RPMI7951 (cell line): Measurements from ENCODE around the gene SMARCB1. TPM values are rescaled to one million over a fixed set of nuclear protein-coding genes. Genes with fewer than 3 reads are reported as not detected.
"Not testable (repeated sequence)": the region's sequence is repeated elsewhere in the genome, so short reads cannot be mapped to it uniquely, and the experiment has no call there.

Source experiments
- DNase-seq: peaks from one replicate; pipeline ENCODE4 v3.0.0-alpha.2; 2012; ENCODE audit warnings: low read depth
- total RNA-seq: library from RNA; depleted of rRNA; stranded (reverse); fragments of >200 nt; shearing (Covaris generic); gene quantifications from 2 replicates; pipeline ENCODE4 v1.2.3, GENCODE V29; 2014

The SMARCB1 gene
- total RNA-seq, 1 experiment from 2014 or later = 72.3 TPM

DNA sequence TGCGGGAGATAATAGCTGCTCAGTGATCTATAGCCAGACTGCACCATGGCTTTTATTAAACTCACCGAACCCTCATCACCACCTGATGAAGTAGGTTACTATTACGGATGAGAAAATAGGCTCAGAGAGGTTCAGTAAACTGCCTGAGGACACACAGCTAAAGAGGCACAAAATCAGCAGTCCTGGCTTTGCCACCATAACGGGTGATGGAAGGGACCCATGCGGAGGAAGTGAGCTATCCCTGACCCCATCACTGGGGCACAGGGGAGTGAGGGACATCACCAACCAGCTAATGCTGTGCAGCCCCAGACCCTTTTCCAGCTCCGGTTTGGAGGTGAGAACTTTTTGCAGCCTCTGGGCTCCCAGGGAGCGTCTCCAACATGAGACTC lies 59.3 kb downstream of the SMARCB1 start:
- no peak for DNase-seq

DNA sequence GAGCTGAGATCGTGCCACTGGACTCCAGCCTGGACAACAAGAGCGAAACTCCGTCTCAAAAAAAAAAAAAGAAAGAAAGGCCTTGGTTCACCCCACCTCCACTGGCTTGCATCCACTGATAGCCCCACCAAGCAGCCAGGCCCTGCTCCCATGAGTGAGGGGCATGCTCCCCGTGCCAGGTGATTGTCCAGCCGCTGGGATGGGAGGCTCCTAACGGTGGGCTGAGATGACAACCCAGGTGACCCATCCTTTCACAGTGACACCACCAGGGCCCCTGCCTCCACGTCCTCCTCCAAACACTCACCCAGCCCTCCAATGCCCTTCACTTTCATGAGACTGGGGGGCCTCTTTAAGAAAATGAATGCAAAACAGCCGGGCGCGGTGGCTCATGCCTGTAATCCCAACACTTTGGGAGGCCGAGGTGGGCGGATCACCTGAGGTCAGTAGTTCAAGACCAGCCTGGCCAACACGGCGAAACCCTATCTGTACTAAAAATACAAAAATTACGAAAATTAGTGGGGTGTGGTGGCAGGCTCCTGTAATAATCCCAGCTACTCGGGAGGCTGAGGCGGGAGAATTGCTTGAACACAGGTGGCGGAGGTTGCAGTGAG lies 60.6 kb downstream of the SMARCB1 start:
- DNase-seq = no peak

DNA sequence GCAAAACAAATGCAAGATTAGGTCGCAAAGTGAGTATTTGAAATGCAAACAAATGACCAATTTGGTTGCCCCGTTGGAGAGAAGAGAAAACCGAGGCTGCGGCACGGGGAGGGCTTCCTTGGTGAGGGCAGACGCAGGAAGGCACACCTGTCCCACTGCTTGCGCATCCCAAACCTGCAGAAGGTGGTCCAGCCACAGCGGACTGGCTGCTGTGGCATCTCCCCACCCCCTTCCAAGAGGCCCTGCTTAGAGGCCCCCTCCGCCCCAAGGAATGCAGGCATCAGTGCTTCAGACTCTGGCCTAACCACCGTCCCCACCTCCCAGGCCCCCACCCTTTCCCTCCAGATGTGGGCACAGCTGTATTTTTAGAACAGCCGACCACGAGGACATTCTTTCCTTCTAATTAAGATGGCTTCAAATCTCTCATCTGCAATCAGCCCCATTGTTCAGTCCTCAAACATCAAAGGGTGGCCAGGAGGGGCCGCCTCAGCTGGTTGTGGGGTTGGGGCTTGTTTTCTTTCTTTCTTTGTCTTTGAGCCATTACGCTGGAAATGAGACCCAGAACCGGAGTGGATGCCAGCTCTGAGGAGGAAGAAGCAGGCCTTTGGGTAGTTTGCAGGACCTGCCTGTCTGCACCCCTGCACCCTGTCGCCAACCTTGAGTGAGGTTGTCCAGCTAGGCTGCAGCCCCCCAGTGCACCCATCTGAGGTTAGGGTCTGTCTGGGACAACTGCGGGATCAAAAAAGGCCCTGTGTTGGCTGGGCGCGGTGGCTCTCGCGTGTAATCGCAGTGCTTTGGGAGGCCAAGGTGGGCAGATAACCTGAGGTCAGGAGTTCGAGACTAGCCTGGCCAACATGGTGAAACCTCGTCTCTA lies 61.5 kb downstream of the SMARCB1 start:
- peak; percentile 45 for DNase-seq

- DNase-seq = peak; percentile 71
These were observed 62.5 kb downstream of the SMARCB1 start for GRCh38 chr22:23849009-23850006.

GRCh38 chr22:23850136-23850611 lies 63.4 kb downstream of the SMARCB1 start:
- DNase-seq = no peak

GRCh38 chr22:23856721-23857605 lies 70.2 kb downstream of the SMARCB1 start:
- peak; percentile 98 for DNase-seq

DNA sequence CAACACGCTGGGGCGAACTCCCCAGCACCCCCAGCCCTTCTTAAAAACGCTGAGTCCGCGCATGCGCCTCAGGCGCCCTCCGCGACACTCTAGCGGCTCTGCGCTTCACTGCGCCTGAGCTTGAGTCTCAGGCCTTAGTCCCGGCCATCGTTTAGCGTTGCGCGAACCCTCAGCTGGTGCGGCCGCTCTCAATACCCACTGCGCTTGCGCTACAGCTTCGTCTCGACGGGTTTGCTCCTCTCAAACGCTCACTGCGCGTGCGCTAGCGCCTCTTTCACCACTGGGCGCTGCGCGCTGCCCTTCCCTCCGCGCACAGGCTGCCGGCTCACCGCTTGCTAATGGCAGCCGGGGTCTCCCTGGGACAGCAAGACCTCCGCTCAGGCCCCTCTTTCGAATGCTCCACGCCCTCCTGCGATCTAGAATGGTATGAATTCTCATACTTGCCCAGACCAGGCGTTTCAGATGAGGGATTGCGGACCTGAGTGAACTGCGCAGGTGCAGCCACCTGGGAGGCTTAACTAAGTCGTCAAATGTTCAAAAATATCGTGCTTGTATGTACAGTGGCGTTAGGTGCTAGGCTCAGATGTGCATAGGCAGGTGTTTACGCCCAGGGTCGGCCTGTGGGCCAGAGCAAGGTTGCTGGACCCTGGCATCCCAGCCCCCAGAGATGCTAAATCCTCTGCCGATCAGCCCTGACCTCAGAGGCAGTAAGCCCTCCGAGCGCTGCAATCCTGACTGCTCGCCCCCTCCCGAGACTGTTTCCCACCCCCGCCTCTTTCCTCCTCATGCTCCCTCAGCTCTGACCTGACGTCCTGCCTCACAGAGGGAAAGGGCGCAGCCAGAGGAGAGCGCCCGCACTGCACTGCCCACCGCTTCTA lies 71.1 kb downstream of the SMARCB1 start, which contains the start of gene SLC2A11:
Gene SLC2A11 (plus strand): TSS at position 270 of the 878 bp plus-strand sequence. CDS start 125 bp downstream, at position 395.
- DNase-seq = peak; percentile 93

- no peak for DNase-seq
These were observed 71.7 kb downstream of the SMARCB1 start for GRCh38 chr22:23858484-23858815.

- DNase-seq = no peak
These were observed 72.4 kb downstream of the SMARCB1 start for GRCh38 chr22:23859201-23859600.

DNA sequence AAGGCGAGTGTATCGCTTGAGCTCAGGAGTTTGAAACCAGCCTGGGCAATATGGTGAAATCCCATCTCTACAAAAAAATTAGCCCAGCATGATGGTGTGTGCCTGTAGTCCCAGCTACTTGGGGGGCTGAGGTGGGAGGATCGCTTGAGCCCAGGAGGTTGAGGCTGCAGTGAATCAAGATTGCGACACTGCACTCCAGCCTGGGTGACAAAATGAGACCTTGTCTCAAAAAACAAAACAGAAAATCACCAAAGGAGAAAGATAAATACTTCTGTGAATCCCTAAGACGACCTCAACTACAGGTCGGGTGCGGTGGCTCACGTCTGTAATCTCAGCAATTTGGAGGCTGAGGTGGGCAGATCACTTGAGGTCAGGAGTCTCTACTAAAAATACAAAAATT lies 73.4 kb downstream of the SMARCB1 start:
- not testable (repeated sequence) for DNase-seq

DNA sequence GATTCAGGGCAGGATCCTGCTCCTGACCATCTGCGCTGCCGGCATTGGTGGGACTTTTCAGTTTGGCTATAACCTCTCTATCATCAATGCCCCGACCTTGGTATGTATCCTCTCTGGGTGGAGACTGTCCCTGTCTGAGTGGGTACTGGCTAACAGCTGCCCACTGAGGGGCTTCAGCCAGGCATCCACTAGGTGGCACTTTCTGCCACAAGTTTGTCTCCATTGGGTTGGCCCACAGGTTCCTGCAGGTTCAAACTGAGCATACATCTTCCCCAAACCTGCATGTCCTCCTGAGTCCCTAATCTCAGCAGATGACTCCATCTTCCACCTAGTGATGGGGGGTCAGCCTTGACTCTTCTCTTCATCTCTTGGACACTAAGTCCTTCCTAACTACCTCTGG lies 75.3 kb downstream of the SMARCB1 start:
- DNase-seq = peak; percentile 24

DNA sequence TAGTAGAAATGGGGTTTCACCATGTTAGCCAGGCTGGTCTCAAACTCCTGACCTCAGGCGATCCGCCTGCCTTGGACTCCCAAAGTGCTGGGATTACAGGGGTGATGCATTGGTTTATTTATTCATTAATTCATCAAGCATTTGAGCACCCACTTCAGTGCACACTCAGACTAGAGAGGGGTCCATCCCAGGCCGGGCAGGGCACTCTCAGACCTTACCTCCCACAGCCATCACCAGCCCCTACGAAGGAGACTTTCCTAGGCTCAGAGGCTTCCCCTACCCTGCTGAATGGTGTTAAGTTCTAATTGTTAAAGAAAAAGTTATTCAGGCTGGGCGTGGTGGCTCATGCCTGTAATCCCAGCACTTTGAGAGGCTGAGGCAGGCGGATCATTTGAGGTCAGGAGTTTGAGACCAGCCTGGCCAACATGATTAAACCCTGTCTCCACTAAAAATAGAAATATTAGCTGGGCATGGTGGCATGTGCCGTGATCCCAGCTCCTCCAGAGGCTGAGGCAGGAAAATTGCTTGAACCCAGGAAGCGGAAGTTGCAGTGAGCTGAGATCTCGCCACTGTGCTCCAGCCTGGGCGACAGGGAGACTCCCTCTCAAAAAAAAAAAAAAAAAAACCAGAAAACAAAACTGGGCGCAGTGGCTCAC lies 77.9 kb downstream of the SMARCB1 start:
- DNase-seq = not testable (repeated sequence)

- DNase-seq = no peak
These were observed 81.8 kb downstream of the SMARCB1 start for GRCh38 chr22:23868580-23868979.

GRCh38 chr22:23874871-23875270 lies 88.1 kb downstream of the SMARCB1 start:
- DNase-seq = no peak

GRCh38 chr22:23875801-23876200 lies 89.0 kb downstream of the SMARCB1 start:
- no peak for DNase-seq

- DNase-seq = no peak
These were observed 90.8 kb downstream of the SMARCB1 start for GRCh38 chr22:23877566-23877965.

DNA sequence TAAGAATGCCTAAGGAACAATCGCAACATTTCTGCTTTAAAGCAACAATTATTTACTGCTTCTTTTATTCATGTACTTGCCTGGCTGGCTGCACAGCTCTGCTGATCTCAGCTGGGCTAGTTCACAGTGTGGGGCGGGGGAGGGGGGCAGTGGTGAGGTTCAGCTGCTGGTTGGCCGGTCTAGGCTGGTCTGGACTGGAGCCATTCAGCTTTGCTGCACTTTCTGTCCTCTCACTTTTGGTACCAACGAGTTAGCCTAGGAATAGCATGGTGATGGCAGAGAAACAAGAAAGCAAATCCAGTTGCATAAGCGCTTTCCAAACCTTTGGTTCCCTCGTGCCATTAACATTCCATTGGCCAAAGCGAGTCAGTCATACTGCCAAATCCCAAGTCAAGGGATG lies 91.5 kb downstream of the SMARCB1 start:
- no peak for DNase-seq

- no peak for DNase-seq
These were observed 95.6 kb downstream of the SMARCB1 start for GRCh38 chr22:23882370-23882769.

GRCh38 chr22:23883658-23884057 lies 96.9 kb downstream of the SMARCB1 start:
- no peak for DNase-seq
